Measurements from ENCODE around the gene BRWD1. TPM values are rescaled to one million over a fixed set of nuclear protein-coding genes. Genes with fewer than 3 reads are reported as not detected.

Gene BRWD1
- total RNA-seq, 1 donor from 2014 or later: 142 TPM

DNA sequence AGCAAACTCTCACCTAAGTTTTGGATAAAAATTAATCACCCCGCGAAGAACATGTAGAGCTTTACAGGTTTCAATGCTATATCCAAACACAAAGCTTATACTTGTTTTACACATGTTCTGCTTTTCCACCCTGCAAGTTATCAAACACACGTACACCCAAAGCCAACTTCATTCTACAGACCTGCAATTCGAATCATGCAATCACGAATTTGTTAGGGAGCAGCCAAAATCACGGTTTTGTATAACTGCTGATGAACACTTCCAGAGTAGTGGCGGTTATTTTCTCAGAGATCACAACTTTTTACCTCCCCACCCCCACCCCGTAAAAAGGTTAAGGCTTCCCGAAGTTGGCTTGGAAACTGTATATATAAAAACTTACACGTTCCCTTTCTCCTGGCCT lies 34.1 kb upstream of the BRWD1 start:
- Histone ChIP-seq H3K9ac (ENCODE audit: low read depth in 1 of 3, low read length in 3 of 3) (peak overlapping the region; percentile 24 to 90 (median 87)), H3K4me1 (ENCODE audit: control insufficient read depth in 3 of 3, insufficient read depth in 3 of 3, low read length in 3 of 3) (peaks cover 11 to 16% (median 11%) of the 10 kb centered on the region in 3 donors)

DNA sequence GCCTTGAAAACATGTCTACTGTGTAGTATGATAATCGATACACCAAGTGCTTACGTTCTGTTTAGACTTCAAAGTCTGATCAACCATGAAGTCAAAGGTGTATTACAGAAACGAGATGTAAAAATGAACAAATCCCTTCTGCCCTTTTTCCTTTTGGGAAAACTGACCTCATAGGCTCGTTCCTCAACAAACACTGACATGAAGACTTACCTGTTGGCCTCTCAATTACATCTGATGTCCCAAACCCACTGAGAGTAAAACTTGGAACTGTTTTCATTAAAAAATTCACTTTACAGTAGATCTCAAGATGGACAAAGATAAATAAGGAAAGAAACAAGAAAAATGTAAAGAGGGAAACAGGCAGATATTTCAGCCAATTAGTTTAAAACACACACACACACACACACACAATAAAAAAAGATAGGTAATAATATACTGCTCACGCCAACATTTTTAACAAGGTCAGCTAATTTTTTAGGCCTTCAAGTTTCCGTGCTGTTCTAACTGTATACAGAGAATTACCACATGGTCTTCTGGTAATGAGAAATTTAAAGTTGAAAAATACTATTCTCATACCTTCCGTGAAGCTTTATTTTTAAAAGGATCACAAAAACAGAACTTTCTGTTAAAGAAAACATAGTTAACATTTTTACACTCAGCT lies 33.4 kb upstream of the BRWD1 start:
- no peaks in the 10 kb centered on the region for H3K9me3 ChIP-seq (ENCODE audit: control insufficient read depth in 3 of 3, low read length in 3 of 3)
- H3K9ac ChIP-seq (ENCODE audit: low read depth in 1 of 3, low read length in 3 of 3): no peak overlapping the region
- peaks cover 11 to 16% (median 11%) of the 10 kb centered on the region in 3 donors for H3K4me1 ChIP-seq (ENCODE audit: control insufficient read depth in 3 of 3, insufficient read depth in 3 of 3, low read length in 3 of 3)
- no peaks in the 10 kb centered on the region for H3K27me3 ChIP-seq (ENCODE audit: control insufficient read depth in 3 of 3, insufficient read depth in 3 of 3, low read length in 3 of 3)
- no peak overlapping the region for H3K4me3 ChIP-seq (ENCODE audit: low read length in 3 of 3)
- peaks cover 8 to 25% (median 16%) of the 10 kb centered on the region in 3 donors for H3K36me3 ChIP-seq (ENCODE audit: control insufficient read depth in 3 of 3, insufficient read depth in 3 of 3, low read length in 3 of 3)
- H3K27ac ChIP-seq (ENCODE audit: low read depth, low read length): no peak overlapping the region

More for the DNA sequence above, 34.1 kb upstream of the BRWD1 start:
- H3K9me3 ChIP-seq (ENCODE audit: control insufficient read depth in 3 of 3, low read length in 3 of 3): no peaks in the 10 kb centered on the region
- no peak overlapping the region for H3K27ac ChIP-seq (ENCODE audit: low read depth, low read length)
- peaks cover 8 to 23% (median 16%) of the 10 kb centered on the region in 3 donors for H3K36me3 ChIP-seq (ENCODE audit: control insufficient read depth in 3 of 3, insufficient read depth in 3 of 3, low read length in 3 of 3)
- no peaks in the 10 kb centered on the region for H3K27me3 ChIP-seq (ENCODE audit: control insufficient read depth in 3 of 3, insufficient read depth in 3 of 3, low read length in 3 of 3)
- H3K4me3 ChIP-seq (ENCODE audit: low read length in 3 of 3): peak overlapping the region; percentile 86 to 90 (median 88)

GRCh38 chr21:39346206-39346605 lies 32.8 kb upstream of the BRWD1 start:
- peaks cover 11 to 16% (median 11%) of the 10 kb centered on the region in 3 donors for H3K4me1 ChIP-seq (ENCODE audit: control insufficient read depth in 3 of 3, insufficient read depth in 3 of 3, low read length in 3 of 3)
- no peak overlapping the region for H3K4me3 ChIP-seq (ENCODE audit: low read length in 3 of 3)
- no peaks in the 10 kb centered on the region for H3K27me3 ChIP-seq (ENCODE audit: control insufficient read depth in 3 of 3, insufficient read depth in 3 of 3, low read length in 3 of 3)
- peaks cover 12 to 31% (median 19%) of the 10 kb centered on the region in 3 donors for H3K36me3 ChIP-seq (ENCODE audit: control insufficient read depth in 3 of 3, insufficient read depth in 3 of 3, low read length in 3 of 3)
- no peaks in the 10 kb centered on the region for H3K9me3 ChIP-seq (ENCODE audit: control insufficient read depth in 3 of 3, low read length in 3 of 3)
- H3K27ac ChIP-seq (ENCODE audit: low read depth, low read length): no peak overlapping the region
- no peak overlapping the region for H3K9ac ChIP-seq (ENCODE audit: low read depth in 1 of 3, low read length in 3 of 3)

DNA sequence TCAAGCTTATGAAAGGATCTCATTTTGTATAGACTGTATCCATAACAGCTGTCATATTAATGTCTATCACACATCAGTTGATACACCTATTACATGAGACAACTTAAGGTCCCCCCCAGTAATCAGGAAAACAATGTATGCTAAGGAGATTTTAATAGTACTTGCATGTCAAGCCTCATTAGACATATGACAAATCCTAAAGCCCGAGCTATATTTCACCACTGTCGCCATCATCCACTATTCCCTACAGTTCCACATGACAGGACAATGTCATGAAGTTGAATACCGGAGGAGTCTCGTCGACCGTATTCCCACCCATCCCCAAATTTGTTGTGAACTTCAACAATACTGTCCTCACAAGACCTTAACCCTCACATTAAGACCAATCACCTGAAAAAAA lies 32.0 kb upstream of the BRWD1 start:
- H3K9me3 ChIP-seq (ENCODE audit: control insufficient read depth in 3 of 3, low read length in 3 of 3): no peaks in the 10 kb centered on the region
- peaks cover 12 to 31% (median 19%) of the 10 kb centered on the region in 3 donors for H3K36me3 ChIP-seq (ENCODE audit: control insufficient read depth in 3 of 3, insufficient read depth in 3 of 3, low read length in 3 of 3)
- no peaks in the 10 kb centered on the region for H3K27me3 ChIP-seq (ENCODE audit: control insufficient read depth in 3 of 3, insufficient read depth in 3 of 3, low read length in 3 of 3)
- H3K4me1 ChIP-seq (ENCODE audit: control insufficient read depth in 3 of 3, insufficient read depth in 3 of 3, low read length in 3 of 3): peaks cover 11 to 16% (median 11%) of the 10 kb centered on the region in 3 donors
- H3K9ac ChIP-seq (ENCODE audit: low read depth in 1 of 3, low read length in 3 of 3): no peak overlapping the region
- H3K27ac ChIP-seq (ENCODE audit: low read depth, low read length): no peak overlapping the region
- no peak overlapping the region for H3K4me3 ChIP-seq (ENCODE audit: low read length in 3 of 3)

- H3K27ac ChIP-seq (ENCODE audit: low read depth, low read length): no peak overlapping the region
- H3K4me1 ChIP-seq (ENCODE audit: control insufficient read depth in 3 of 3, insufficient read depth in 3 of 3, low read length in 3 of 3): peaks cover 9 to 16% (median 11%) of the 10 kb centered on the region in 3 donors
- H3K9me3 ChIP-seq (ENCODE audit: control insufficient read depth in 3 of 3, low read length in 3 of 3): no peaks in the 10 kb centered on the region
- no peak overlapping the region for H3K4me3 ChIP-seq (ENCODE audit: low read length in 3 of 3)
- peaks cover 12 to 31% (median 19%) of the 10 kb centered on the region in 3 donors for H3K36me3 ChIP-seq (ENCODE audit: control insufficient read depth in 3 of 3, insufficient read depth in 3 of 3, low read length in 3 of 3)
- H3K9ac ChIP-seq (ENCODE audit: low read depth in 1 of 3, low read length in 3 of 3): no peak overlapping the region
- H3K27me3 ChIP-seq (ENCODE audit: control insufficient read depth in 3 of 3, insufficient read depth in 3 of 3, low read length in 3 of 3): no peaks in the 10 kb centered on the region
Measured at GRCh38 chr21:39344848-39345247, 31.4 kb upstream of the BRWD1 start.

- H3K36me3 ChIP-seq (ENCODE audit: control insufficient read depth in 3 of 3, insufficient read depth in 3 of 3, low read length in 3 of 3): peaks cover 12 to 31% (median 18%) of the 10 kb centered on the region in 3 donors
- no peaks in the 10 kb centered on the region for H3K27me3 ChIP-seq (ENCODE audit: control insufficient read depth in 3 of 3, insufficient read depth in 3 of 3, low read length in 3 of 3)
- no peaks in the 10 kb centered on the region for H3K9me3 ChIP-seq (ENCODE audit: control insufficient read depth in 3 of 3, low read length in 3 of 3)
Measured at GRCh38 chr21:39341249-39341923, 28.0 kb upstream of the BRWD1 start.

GRCh38 chr21:39340687-39341086 lies 27.3 kb upstream of the BRWD1 start:
- H3K27ac ChIP-seq (ENCODE audit: low read depth, low read length): no peak overlapping the region
- no peak overlapping the region for H3K4me3 ChIP-seq (ENCODE audit: low read length in 3 of 3)
- H3K9me3 ChIP-seq (ENCODE audit: control insufficient read depth in 3 of 3, low read length in 3 of 3): no peaks in the 10 kb centered on the region
- H3K9ac ChIP-seq (ENCODE audit: low read depth in 1 of 3, low read length in 3 of 3): no peak overlapping the region
- no peaks in the 10 kb centered on the region for H3K27me3 ChIP-seq (ENCODE audit: control insufficient read depth in 3 of 3, insufficient read depth in 3 of 3, low read length in 3 of 3)
- peaks cover 12 to 28% (median 17%) of the 10 kb centered on the region in 3 donors for H3K36me3 ChIP-seq (ENCODE audit: control insufficient read depth in 3 of 3, insufficient read depth in 3 of 3, low read length in 3 of 3)
- H3K4me1 ChIP-seq (ENCODE audit: control insufficient read depth in 3 of 3, insufficient read depth in 3 of 3, low read length in 3 of 3): no peaks in the 10 kb centered on the region

More at GRCh38 chr21:39341249-39341923, 28.0 kb upstream of the BRWD1 start:
- no peak overlapping the region for H3K9ac ChIP-seq (ENCODE audit: low read depth in 1 of 3, low read length in 3 of 3)
- H3K4me1 ChIP-seq (ENCODE audit: control insufficient read depth in 3 of 3, insufficient read depth in 3 of 3, low read length in 3 of 3): no peaks in the 10 kb centered on the region
- H3K27ac ChIP-seq (ENCODE audit: low read depth, low read length): no peak overlapping the region
- no peak overlapping the region for H3K4me3 ChIP-seq (ENCODE audit: low read length in 3 of 3)

DNA sequence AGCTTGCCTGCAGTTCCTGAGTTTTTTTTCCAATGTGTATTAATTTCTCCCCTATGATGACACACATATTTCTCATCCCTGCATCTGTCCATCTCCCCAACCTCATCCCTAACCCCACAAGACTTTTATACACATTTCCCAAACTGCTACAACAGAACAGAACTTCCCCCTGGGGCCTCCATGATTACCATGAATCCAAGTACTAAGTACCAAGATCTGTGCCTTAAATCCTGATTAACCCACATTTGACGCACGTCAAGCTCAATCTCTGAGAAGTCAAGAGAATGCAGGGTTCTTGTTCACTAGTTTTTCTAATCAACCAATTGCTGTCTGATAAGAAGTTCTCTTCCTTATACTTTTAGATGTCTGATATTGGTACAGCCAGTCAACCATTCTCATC lies 25.8 kb upstream of the BRWD1 start:
- Histone ChIP-seq H3K4me1 (ENCODE audit: control insufficient read depth in 3 of 3, insufficient read depth in 3 of 3, low read length in 3 of 3) (no peaks in the 10 kb centered on the region), H3K27ac (ENCODE audit: low read depth, low read length) (no peak overlapping the region), H3K9ac (ENCODE audit: low read depth in 1 of 3, low read length in 3 of 3) (no peak overlapping the region), H3K36me3 (ENCODE audit: control insufficient read depth in 3 of 3, insufficient read depth in 3 of 3, low read length in 3 of 3) (peaks cover 9 to 22% (median 14%) of the 10 kb centered on the region in 3 donors), H3K27me3 (ENCODE audit: control insufficient read depth in 3 of 3, insufficient read depth in 3 of 3, low read length in 3 of 3) (no peaks in the 10 kb centered on the region), H3K4me3 (ENCODE audit: low read length in 3 of 3) (no peak overlapping the region), H3K9me3 (ENCODE audit: control insufficient read depth in 3 of 3, low read length in 3 of 3) (no peaks in the 10 kb centered on the region)

- Histone ChIP-seq H3K36me3 (ENCODE audit: control insufficient read depth in 3 of 3, insufficient read depth in 3 of 3, low read length in 3 of 3) (peaks cover 2 to 3% (median 3%) of the 10 kb centered on the region in 3 donors), H3K27ac (ENCODE audit: low read depth, low read length) (no peak overlapping the region), H3K4me1 (ENCODE audit: control insufficient read depth in 3 of 3, insufficient read depth in 3 of 3, low read length in 3 of 3) (no peaks in the 10 kb centered on the region), H3K9me3 (ENCODE audit: control insufficient read depth in 3 of 3, low read length in 3 of 3) (no peaks in the 10 kb centered on the region), H3K4me3 (ENCODE audit: low read length in 3 of 3) (no peak overlapping the region), H3K27me3 (ENCODE audit: control insufficient read depth in 3 of 3, insufficient read depth in 3 of 3, low read length in 3 of 3) (no peaks in the 10 kb centered on the region), H3K9ac (ENCODE audit: low read depth in 1 of 3, low read length in 3 of 3) (no peak overlapping the region)
Measured at GRCh38 chr21:39336457-39337008, 23.1 kb upstream of the BRWD1 start.

DNA sequence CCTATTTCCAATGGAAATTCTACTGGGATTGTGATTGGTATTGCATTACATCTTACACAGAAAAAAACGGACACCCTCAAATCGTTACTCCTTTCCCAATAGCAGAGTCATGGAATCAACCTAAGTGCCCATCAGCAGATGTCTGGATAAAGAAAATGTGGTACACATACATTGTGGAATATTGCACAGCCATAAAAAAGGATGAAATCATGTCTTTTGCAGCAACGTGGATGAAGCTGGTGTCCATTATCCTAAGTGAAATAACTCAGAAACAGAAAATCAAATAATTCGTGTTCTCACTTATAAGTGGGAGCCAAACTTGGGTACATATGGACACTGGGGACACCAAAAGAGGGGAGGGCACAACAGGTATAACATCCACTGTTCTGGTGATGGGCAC lies 21.2 kb upstream of the BRWD1 start:
- Histone ChIP-seq H3K4me1 (ENCODE audit: control insufficient read depth in 3 of 3, insufficient read depth in 3 of 3, low read length in 3 of 3) (no peaks in the 10 kb centered on the region), H3K27me3 (ENCODE audit: control insufficient read depth in 3 of 3, insufficient read depth in 3 of 3, low read length in 3 of 3) (no peaks in the 10 kb centered on the region), H3K9me3 (ENCODE audit: control insufficient read depth in 3 of 3, low read length in 3 of 3) (no peaks in the 10 kb centered on the region), H3K9ac (ENCODE audit: low read depth in 1 of 3, low read length in 3 of 3) (no peak overlapping the region), H3K36me3 (ENCODE audit: control insufficient read depth in 3 of 3, insufficient read depth in 3 of 3, low read length in 3 of 3) (no peaks in the 10 kb centered on the region), H3K4me3 (ENCODE audit: low read length in 3 of 3) (no peak overlapping the region), H3K27ac (ENCODE audit: low read depth, low read length) (no peak overlapping the region)
